HepG2 (cell line): ENCODE results near the gene NHP2. TPM values are rescaled to one million over a fixed set of nuclear protein-coding genes. Genes with fewer than 3 reads are reported as not detected.

Source experiments
- ATAC-seq: fragments of 200-7000 bp; cut with Tn5 transposase; 3 replicates; pipeline ENCODE4 v1.9.1; 2020; ENCODE audit warnings: mild to moderate bottlenecking, moderate library complexity
- BruUV-seq: library from RNA; stranded (reverse); fragments of 400-500 nt; replicated peaks from 2 replicates; lab custom pipeline; 2021; lab: Mats Ljungman, UMichigan
- CTCF ChIA-PET: fragments of 300-600 bp; formaldehyde crosslinking; extraction: SDS; loops from one replicate; lab custom pipeline; 2021; ENCODE audit warnings: low total read pairs, inconsistent platforms, low intra/inter-chr PET ratio; lab: Yijun Ruan, JAX
- POLR2A ChIA-PET: fragments of 350-600 bp; sonication (Branson Sonifier 250); formaldehyde crosslinking; loops from one replicate; lab custom pipeline; 2020; ENCODE audit warnings: antibody characterized with exemption, inconsistent platforms; lab: Yijun Ruan, JAX
- DNase-seq: peaks from one replicate; pipeline ENCODE4 v3.0.0-alpha.2; 2015; ENCODE audit warnings: low spot score
- FAIRE-seq: peaks from 3 replicates; lab custom pipeline; 2011; peaks lifted over from hg19 to GRCh38; lab: Jason Lieb, UNC
- H2AFZ ChIP-seq: one replicate; pipeline ENCODE4 v1.6.1; 2011; ENCODE audit warnings: low read length, inconsistent platforms
- H3K27ac ChIP-seq: fragments of 300-600 bp; 3 replicates; pipeline ENCODE4 v1.8.0; 2011; ENCODE audit warnings: mixed run types, mild to moderate bottlenecking, mixed read lengths, low read length, inconsistent platforms; ENCODE audit not compliant: insufficient read depth; ENCODE audit errors: extremely low read length
- H3K27me3 ChIP-seq, 2 experiments: fragments of 200-600 bp in 1 of 2; 2 replicates in 1 of 2; 3 replicates in 1 of 2; pipeline versions ENCODE4 v1.6.0 to v1.8.0; 2011; ENCODE audit warnings: low read length in 2 of 2, mild to moderate bottlenecking in 2 of 2, moderate library complexity in 2 of 2, inconsistent platforms in 1 of 2; ENCODE audit not compliant: insufficient read depth in 2 of 2, control insufficient read depth in 1 of 2
- H3K36me3 ChIP-seq, 2 experiments: fragments of 200-600 bp in 1 of 2; replicated peaks in 1 of 2; 2 replicates in 1 of 2; 3 replicates in 1 of 2; pipeline versions ENCODE4 v1.5.1 to v1.8.0; 2011; ENCODE audit warnings: low read length in 2 of 2, inconsistent platforms in 1 of 2; ENCODE audit not compliant: insufficient read depth in 2 of 2, control insufficient read depth in 1 of 2
- H3K4me1 ChIP-seq: 2 replicates; pipeline ENCODE4 v1.5.1; 2012; ENCODE audit warnings: low read length, inconsistent platforms; ENCODE audit not compliant: insufficient read depth
- H3K4me2 ChIP-seq: 2 replicates; pipeline ENCODE4 v1.6.0; 2011; ENCODE audit warnings: low read depth, low read length, inconsistent platforms
- H3K4me3 ChIP-seq, 3 experiments: fragments of 200-600 bp in 1 of 3; sonication (generic), shearing (Covaris generic) in 1 of 3; replicated peaks in 1 of 3; 2 replicates each; pipeline ENCODE4 v1.5.1; 2011 to 2016; ENCODE audit warnings: low read length in 3 of 3, inconsistent platforms in 2 of 3, low read depth in 2 of 3, mild to moderate bottlenecking in 2 of 3, control low read depth in 1 of 3, mixed read lengths in 1 of 3; ENCODE audit not compliant: insufficient read depth in 1 of 3
- H3K79me2 ChIP-seq: one replicate; pipeline ENCODE4 v1.6.1; 2011; ENCODE audit warnings: low read length, inconsistent platforms; ENCODE audit not compliant: insufficient read depth
- H3K9ac ChIP-seq: 2 replicates; pipeline ENCODE4 v1.6.0; 2011; ENCODE audit warnings: mild to moderate bottlenecking, low read depth, low read length, inconsistent platforms; ENCODE audit not compliant: insufficient read depth
- H3K9me3 ChIP-seq: 2 replicates; pipeline ENCODE4 v1.5.1; 2012; ENCODE audit warnings: mild to moderate bottlenecking, low read length
- H4K20me1 ChIP-seq: 2 replicates; pipeline ENCODE4 v1.6.0; 2011; ENCODE audit warnings: inconsistent platforms, mild to moderate bottlenecking, low read length, moderate library complexity; ENCODE audit not compliant: insufficient read depth
- HES4 ChIP-seq: sonication (generic); formaldehyde crosslinking; IDR thresholded peaks from 2 replicates; pipeline ENCODE4 v1.9.0; 2021; ENCODE audit warnings: mild to moderate bottlenecking, missing genetic modification reagents, borderline replicate concordance
- HIVEP1 ChIP-seq: sonication (generic); formaldehyde crosslinking; IDR thresholded peaks from 2 replicates; pipeline ENCODE4 v1.4.0; 2020; ENCODE audit warnings: mild to moderate bottlenecking, missing genetic modification reagents
- HNRNPL ChIP-seq: fragments of 200-400 bp; formaldehyde crosslinking; IDR thresholded peaks from 2 replicates; pipeline ENCODE4 v1.6.1; 2017; ENCODE audit warnings: mild to moderate bottlenecking, low read depth, low read length
- HNRNPLL ChIP-seq: fragments of 200-400 bp; formaldehyde crosslinking; IDR thresholded peaks from 2 replicates; pipeline ENCODE4 v1.6.1; 2017; ENCODE audit warnings: mild to moderate bottlenecking, low read depth, low read length; ENCODE audit not compliant: poor library complexity, severe bottlenecking
- LCORL ChIP-seq, 2 experiments: fragments of 450-650 bp in 1 of 2; sonication (generic) in 1 of 2; formaldehyde crosslinking in 1 of 2; IDR thresholded peaks; 2 replicates each; pipeline versions ENCODE4 v1.5.0 to v1.6.1; 2017 to 2020; ENCODE audit warnings: antibody characterized with exemption in 1 of 2, missing genetic modification reagents in 1 of 2
- NBN ChIP-seq: fragments of 450-650 bp; conservative IDR thresholded peaks from 2 replicates; pipeline ENCODE4 v1.6.1; 2017
- ZFP1 ChIP-seq: IDR thresholded peaks from 2 replicates; pipeline ENCODE4 v1.6.1; 2016
- ZNF770 ChIP-seq: sonication (generic); formaldehyde crosslinking; IDR thresholded peaks from 2 replicates; pipeline ENCODE4 v1.5.0; 2020; ENCODE audit warnings: mild to moderate bottlenecking, missing genetic modification reagents
- ZSCAN29 ChIP-seq: sonication (generic); formaldehyde crosslinking; conservative IDR thresholded peaks from 2 replicates; pipeline ENCODE4 v1.4.0; 2020; ENCODE audit warnings: mild to moderate bottlenecking, missing genetic modification reagents
- ZSCAN31 ChIP-seq: sonication (generic); formaldehyde crosslinking; IDR thresholded peaks from 2 replicates; pipeline ENCODE4 v1.5.0; 2020; ENCODE audit warnings: low read depth, mild to moderate bottlenecking, missing genetic modification reagents
- ZXDC ChIP-seq: sonication (generic); formaldehyde crosslinking; IDR thresholded peaks from 2 replicates; pipeline ENCODE4 v1.5.0; 2020; ENCODE audit warnings: mild to moderate bottlenecking, missing genetic modification reagents
- WGBS: methylation state at CpG from one replicate; pipeline ENCODE4 v1.1.6; 2017; ENCODE audit warnings: low lambda C conversion rate; 5-methylcytosine and 5-hydroxymethylcytosine counted together
- in situ Hi-C: cut with HindIII; loops from 2 replicates; pipeline ENCODE4 v1.10.0; 2017; ENCODE audit warnings: low pct_unique_long_range_greater_than_20kb; ENCODE audit not compliant: extremely low pct_ligation_motif_present
- intact Hi-C: fragments of 100-400 bp; cut with micrococcal nuclease; formaldehyde crosslinking; loops from one replicate; pipeline ENCODE4 v1.10.0; 2022; ENCODE audit not compliant: unreplicated experiment
- polyA plus RNA-seq, 8 experiments: library from polyadenylated mRNA; depleted of rRNA in 3 of 8; stranded (reverse) in 7 of 8; unstranded in 1 of 8; fragments of >200 nt; fragmentation: Illumina TruSeq in 4 of 8; extraction: Trizol in 4 of 8; gene quantifications; 2 replicates each; pipeline versions ENCODE4 v1.2.1 to v1.2.3, GENCODE V29; 2011 to 2016; ENCODE audit warnings: low read depth in 4 of 8, missing spikeins in 1 of 8, mixed read lengths in 1 of 8; ENCODE audit not compliant: insufficient read depth in 1 of 8
- total RNA-seq, 5 experiments: library from RNA; depleted of rRNA; stranded (reverse); fragments of >200 nt; fragmentation: Illumina TruSeq; extraction: Trizol; gene quantifications; 2 replicates each; pipeline ENCODE4 v1.2.3, GENCODE V29; 2016; ENCODE audit warnings: low read depth in 1 of 5

NHP2 gene
- total and polyA plus RNA-seq, 2 of the 13 experiments (the other 11 are each of a cell fraction or from before 2014, with no cell fraction given): 56.2 to 96.1 TPM

GRCh38 chr5:178122346-178122745 lies 31.3 kb downstream of the NHP2 start:
- no peaks in the 10 kb centered on the region for H3K36me3 ChIP-seq
- no peak overlapping the region for H2AFZ ChIP-seq
- FAIRE-seq: no peak
- ChIA-PET CTCF (no interaction called here), POLR2A (no interaction called here)
- H3K27ac ChIP-seq: no peak overlapping the region
- H3K79me2 ChIP-seq: no peaks in the 10 kb centered on the region
- no peaks in the 10 kb centered on the region for H4K20me1 ChIP-seq
- 11% methylated on average over 4 of the region's 5 CpGs for WGBS
- no TSS peak for BruUV-seq
- H3K9ac ChIP-seq: no peak overlapping the region
- in situ Hi-C loops: no loop called here
- intact Hi-C loops: no loop called here
- DNase-seq: no peak
- ATAC-seq: no peak
- H3K4me2 ChIP-seq: no peak overlapping the region
- no peaks in the 10 kb centered on the region for H3K9me3 ChIP-seq
- peaks cover 5% of the 10 kb centered on the region; the same call in 1 of the 2 replicates for H3K4me1 ChIP-seq
- TF ChIP-seq ZNF770: no peak
- TF ChIP-seq LCORL (IDR thresholded peaks at IDR 0.05): no peak
- TF ChIP-seq LCORL (CRISPR knock-in tag; IDR thresholded peaks at IDR 0.05): no peak
- no peak overlapping the region for H3K4me3 ChIP-seq
- peaks cover 8 to 45% of the 10 kb centered on the region in 2 experiments; a peak in 4 of 5 replicates for H3K27me3 ChIP-seq

DNA sequence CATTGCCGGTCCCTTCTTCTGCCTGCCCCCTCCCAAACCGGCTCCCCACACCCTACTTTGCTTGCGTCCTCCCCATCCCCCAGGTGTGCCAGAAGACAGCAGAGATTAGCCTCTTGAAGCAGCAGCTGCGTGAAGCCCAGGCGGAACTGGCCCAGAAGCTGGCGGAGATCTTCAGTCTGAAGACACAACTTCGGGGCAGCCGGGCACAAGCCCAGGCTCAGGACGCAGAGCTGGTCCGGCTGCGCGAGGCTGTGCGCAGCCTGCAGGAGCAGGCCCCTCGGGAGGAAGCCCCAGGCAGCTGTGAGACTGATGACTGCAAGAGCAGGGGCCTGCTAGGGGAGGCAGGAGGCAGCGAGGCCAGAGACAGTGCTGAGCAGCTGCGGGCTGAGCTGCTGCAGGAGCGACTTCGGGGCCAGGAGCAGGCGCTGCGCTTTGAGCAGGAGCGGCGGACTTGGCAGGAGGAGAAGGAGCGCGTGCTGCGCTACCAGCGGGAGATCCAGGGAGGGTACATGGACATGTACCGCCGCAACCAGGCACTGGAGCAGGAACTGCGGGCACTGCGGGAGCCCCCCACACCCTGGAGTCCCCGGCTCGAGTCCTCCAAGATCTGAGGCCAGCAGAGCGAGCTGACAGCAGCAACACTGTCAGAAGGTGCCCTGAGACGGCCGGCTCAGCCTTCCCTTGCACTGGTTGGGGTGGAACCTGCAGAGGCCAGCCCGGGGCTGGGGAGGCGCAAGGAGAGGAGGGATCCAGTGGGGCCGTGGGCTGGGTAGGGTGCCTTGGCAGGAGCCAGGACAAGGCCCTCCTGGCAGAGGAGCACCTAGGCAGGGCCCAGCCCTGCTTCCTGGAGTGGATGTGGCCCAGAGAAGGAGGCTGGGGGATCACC lies 32.1 kb downstream of the NHP2 start:
- peaks cover 5% of the 10 kb centered on the region for H3K4me1 ChIP-seq
- H3K4me3 ChIP-seq: peak overlapping the region in 1 of 3 experiments; percentile 39; a peak in 1 of 6 replicates
- no peaks in the 10 kb centered on the region for H3K79me2 ChIP-seq
- intact Hi-C loops (loop anchor here (1.0 kb wide), 1 partner anchor 25 kb away; no protein-coding TSS in a partner anchor), in situ Hi-C loops (no loop called here)
- ChIA-PET POLR2A (interaction anchor here (0.8 to 1.9 kb wide), 4 partner anchors 8 to 83 kb away, joined by 3 to 6 read pairs (median 4); partner anchors contain the start of genes HNRNPAB and RMND5B), CTCF (interaction anchor here (1.3 to 1.6 kb wide), 2 partner anchors 25 to 42 kb away, joined by 8 to 9 read pairs; no protein-coding TSS in a partner anchor)
- 75% methylated on average over 14 of the region's 38 CpGs for WGBS
- H2AFZ ChIP-seq: no peak overlapping the region
- no peak for DNase-seq
- ATAC-seq: no peak
- peak overlapping the region; percentile 49 for H3K4me2 ChIP-seq
- no peaks in the 10 kb centered on the region for H3K9me3 ChIP-seq
- no peak overlapping the region for H3K9ac ChIP-seq
- BruUV-seq: no TSS peak
- FAIRE-seq: no peak
- H3K27me3 ChIP-seq: peaks cover 8 to 52% of the 10 kb centered on the region in 2 experiments; a peak in 4 of 5 replicates
- H3K36me3 ChIP-seq: no peaks in the 10 kb centered on the region
- no peaks in the 10 kb centered on the region for H4K20me1 ChIP-seq
- no peak overlapping the region for H3K27ac ChIP-seq
- TF ChIP-seq HNRNPL: no peak
- no peak for TF ChIP-seq NBN
- no peak for TF ChIP-seq HES4 (CRISPR knock-in tag)
- TF ChIP-seq ZFP1 (CRISPR knock-in tag): no peak
- TF ChIP-seq HNRNPLL: peak; percentile 4
- TF ChIP-seq HIVEP1 (CRISPR knock-in tag): 0 out of 2 replicates have a peak, but pooled peaks have one; percentile 1
- no peak for TF ChIP-seq ZXDC (CRISPR knock-in tag)
- no peak for TF ChIP-seq ZSCAN31
- TF ChIP-seq ZSCAN29 (CRISPR knock-in tag): no peak
